Measurements from ENCODE around the gene ANKFY1.

DNA sequence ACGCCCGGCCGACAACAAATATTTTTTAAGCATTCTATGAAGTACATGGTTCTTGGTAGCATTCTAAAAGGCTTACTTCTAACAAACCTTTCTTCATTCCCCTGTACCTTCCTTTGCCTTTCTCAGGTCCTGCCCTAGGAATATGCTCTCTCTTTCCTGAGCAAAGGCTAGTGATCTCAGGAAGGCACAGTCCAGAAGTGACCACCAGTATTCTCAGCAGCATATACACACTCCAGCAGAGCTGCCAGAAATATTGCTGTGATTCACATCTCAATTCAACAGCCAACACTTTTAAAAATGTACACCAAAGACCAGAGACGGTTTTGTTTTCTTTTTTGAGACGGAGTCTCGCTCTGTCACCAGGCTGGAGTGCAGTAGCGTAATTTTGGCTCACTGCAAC, 41.4 kb upstream of the ANKFY1 start:
- TF ChIP-seq, protein P1, sequence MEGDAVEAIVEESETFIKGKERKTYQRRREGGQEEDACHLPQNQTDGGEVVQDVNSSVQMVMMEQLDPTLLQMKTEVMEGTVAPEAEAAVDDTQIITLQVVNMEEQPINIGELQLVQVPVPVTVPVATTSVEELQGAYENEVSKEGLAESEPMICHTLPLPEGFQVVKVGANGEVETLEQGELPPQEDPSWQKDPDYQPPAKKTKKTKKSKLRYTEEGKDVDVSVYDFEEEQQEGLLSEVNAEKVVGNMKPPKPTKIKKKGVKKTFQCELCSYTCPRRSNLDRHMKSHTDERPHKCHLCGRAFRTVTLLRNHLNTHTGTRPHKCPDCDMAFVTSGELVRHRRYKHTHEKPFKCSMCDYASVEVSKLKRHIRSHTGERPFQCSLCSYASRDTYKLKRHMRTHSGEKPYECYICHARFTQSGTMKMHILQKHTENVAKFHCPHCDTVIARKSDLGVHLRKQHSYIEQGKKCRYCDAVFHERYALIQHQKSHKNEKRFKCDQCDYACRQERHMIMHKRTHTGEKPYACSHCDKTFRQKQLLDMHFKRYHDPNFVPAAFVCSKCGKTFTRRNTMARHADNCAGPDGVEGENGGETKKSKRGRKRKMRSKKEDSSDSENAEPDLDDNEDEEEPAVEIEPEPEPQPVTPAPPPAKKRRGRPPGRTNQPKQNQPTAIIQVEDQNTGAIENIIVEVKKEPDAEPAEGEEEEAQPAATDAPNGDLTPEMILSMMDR (IDR thresholded peaks at IDR 0.05), result no peak
- no peak for TF ChIP-seq NR2C2 (CRISPR knock-in tag; IDR thresholded peaks at IDR 0.05)
- TF ChIP-seq CREM (CRISPR knock-in tag; IDR thresholded peaks at IDR 0.05), result no peak
- TF ChIP-seq, protein P2, sequence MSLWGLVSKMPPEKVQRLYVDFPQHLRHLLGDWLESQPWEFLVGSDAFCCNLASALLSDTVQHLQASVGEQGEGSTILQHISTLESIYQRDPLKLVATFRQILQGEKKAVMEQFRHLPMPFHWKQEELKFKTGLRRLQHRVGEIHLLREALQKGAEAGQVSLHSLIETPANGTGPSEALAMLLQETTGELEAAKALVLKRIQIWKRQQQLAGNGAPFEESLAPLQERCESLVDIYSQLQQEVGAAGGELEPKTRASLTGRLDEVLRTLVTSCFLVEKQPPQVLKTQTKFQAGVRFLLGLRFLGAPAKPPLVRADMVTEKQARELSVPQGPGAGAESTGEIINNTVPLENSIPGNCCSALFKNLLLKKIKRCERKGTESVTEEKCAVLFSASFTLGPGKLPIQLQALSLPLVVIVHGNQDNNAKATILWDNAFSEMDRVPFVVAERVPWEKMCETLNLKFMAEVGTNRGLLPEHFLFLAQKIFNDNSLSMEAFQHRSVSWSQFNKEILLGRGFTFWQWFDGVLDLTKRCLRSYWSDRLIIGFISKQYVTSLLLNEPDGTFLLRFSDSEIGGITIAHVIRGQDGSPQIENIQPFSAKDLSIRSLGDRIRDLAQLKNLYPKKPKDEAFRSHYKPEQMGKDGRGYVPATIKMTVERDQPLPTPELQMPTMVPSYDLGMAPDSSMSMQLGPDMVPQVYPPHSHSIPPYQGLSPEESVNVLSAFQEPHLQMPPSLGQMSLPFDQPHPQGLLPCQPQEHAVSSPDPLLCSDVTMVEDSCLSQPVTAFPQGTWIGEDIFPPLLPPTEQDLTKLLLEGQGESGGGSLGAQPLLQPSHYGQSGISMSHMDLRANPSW (CRISPR knock-in tag; conservative IDR thresholded peaks at IDR 0.05; ENCODE audit: low read depth), result no peak
- TF ChIP-seq, protein P3, sequence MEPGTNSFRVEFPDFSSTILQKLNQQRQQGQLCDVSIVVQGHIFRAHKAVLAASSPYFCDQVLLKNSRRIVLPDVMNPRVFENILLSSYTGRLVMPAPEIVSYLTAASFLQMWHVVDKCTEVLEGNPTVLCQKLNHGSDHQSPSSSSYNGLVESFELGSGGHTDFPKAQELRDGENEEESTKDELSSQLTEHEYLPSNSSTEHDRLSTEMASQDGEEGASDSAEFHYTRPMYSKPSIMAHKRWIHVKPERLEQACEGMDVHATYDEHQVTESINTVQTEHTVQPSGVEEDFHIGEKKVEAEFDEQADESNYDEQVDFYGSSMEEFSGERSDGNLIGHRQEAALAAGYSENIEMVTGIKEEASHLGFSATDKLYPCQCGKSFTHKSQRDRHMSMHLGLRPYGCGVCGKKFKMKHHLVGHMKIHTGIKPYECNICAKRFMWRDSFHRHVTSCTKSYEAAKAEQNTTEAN (CRISPR knock-in tag; IDR thresholded peaks at IDR 0.05), result no peak
- no peak for TF ChIP-seq SP1 (CRISPR knock-in tag; conservative IDR thresholded peaks at IDR 0.05)
- TF ChIP-seq FOXP1 (CRISPR knock-in tag; IDR thresholded peaks at IDR 0.05; ENCODE audit: borderline replicate concordance), result no peak
- no peak for TF ChIP-seq ESRRA (CRISPR knock-in tag; IDR thresholded peaks at IDR 0.05; ENCODE audit: borderline replicate concordance)
- TF ChIP-seq, protein P4, sequence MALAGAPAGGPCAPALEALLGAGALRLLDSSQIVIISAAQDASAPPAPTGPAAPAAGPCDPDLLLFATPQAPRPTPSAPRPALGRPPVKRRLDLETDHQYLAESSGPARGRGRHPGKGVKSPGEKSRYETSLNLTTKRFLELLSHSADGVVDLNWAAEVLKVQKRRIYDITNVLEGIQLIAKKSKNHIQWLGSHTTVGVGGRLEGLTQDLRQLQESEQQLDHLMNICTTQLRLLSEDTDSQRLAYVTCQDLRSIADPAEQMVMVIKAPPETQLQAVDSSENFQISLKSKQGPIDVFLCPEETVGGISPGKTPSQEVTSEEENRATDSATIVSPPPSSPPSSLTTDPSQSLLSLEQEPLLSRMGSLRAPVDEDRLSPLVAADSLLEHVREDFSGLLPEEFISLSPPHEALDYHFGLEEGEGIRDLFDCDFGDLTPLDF (CRISPR knock-in tag; IDR thresholded peaks at IDR 0.05), result no peak
